HCT116 (cell line): ENCODE measurements around the gene SLC6A7.

Source experiments
- CTCF ChIP-seq, 3 experiments: fragments of 200-600 bp in 1 of 3; sonication (generic) in 1 of 3; IDR thresholded peaks in 2 of 3; conservative IDR thresholded peaks in 1 of 3; 2 replicates each; pipeline ENCODE4 v1.5.1; 2012 to 2017; ENCODE audit warnings: low read depth in 2 of 3, low read length in 2 of 3, antibody characterized with exemption in 1 of 3, borderline replicate concordance in 1 of 3, control low read depth in 1 of 3, mild to moderate bottlenecking in 1 of 3, mixed read lengths in 1 of 3, mixed run types in 1 of 3, moderate library complexity in 1 of 3; ENCODE audit not compliant: insufficient read depth in 1 of 3
- POLR2AphosphoS5 ChIP-seq: IDR thresholded peaks from 2 replicates; pipeline ENCODE4 v1.6.1; 2011; ENCODE audit warnings: mild to moderate bottlenecking, low read depth, low read length, moderate library complexity

- no peak for TF ChIP-seq POLR2AphosphoS5
- no peak for TF ChIP-seq CTCF (IDR thresholded peaks at IDR 0.05 in 2 of 3, conservative IDR thresholded peaks at IDR 0.05 in 1 of 3; ENCODE audit: borderline replicate concordance in 1 of 3, insufficient read depth in 1 of 3, low read depth in 2 of 3, low read length in 2 of 3)
These were observed 49.9 kb downstream of the SLC6A7 start for GRCh38 chr5:150239794-150240122.
